ENCODE data around the gene MTX1. TPM values are rescaled to one million over a fixed set of nuclear protein-coding genes. Genes with fewer than 3 reads are reported as not detected.

Gene MTX1
- total RNA-seq, 2 donors from 2014 or later: 47.3 to 63.2 TPM

DNA sequence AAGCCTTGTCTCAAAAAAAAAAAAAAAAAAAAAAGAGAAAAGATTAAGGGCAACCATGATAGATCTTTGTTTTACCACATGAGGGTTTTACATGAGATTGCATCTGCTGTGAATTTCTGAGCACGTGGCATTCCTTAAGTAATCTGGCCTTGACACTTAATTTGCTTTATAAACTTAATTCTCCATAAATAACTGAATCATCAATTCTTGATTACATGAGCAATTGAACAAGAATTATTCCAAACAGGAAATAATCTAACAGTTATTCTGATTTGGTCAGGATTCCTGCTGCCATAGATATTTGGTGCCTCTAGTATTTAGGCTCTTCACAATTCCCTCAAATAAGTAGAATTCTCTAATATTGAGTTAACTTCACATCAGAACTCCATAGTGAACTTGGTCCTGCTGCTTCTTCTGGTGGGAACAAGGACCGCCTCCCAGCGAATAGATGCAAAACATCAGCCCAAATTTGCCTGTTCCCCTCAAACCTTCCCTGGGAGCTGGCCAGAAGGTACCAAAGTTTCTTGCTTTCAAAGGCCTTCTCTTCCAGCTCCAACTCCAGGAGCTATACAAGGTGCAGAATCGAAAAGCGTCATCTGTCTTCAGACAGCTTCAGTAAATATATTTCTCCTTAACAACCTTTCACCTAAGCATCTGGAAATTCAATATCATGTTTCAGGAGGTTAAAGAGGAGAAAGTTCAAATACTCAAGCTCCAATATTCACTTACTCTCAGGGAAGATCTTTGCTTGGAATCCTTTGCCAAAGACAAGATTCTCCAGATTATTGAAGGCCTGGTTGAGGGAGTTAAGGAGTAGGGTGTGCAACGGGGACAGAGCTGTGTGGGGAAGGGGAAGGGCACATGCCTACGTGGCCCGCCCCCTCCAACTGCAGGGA, 36.4 kb upstream of the MTX1 start:
- H3K36me3 ChIP-seq (ENCODE audit: control insufficient read depth, insufficient read depth, low read length): peaks cover 16% of the 10 kb centered on the region
- H3K9ac ChIP-seq (ENCODE audit: extremely low read depth, low read length, poor library complexity, severe bottlenecking): peak overlapping the region; percentile 81
- peaks cover 15% of the 10 kb centered on the region for H3K27me3 Mint-ChIP-seq (ENCODE audit: insufficient read depth)
- peaks cover 16% of the 10 kb centered on the region for H3K36me3 Mint-ChIP-seq (ENCODE audit: low read depth)
- TF ChIP-seq, protein P1, sequence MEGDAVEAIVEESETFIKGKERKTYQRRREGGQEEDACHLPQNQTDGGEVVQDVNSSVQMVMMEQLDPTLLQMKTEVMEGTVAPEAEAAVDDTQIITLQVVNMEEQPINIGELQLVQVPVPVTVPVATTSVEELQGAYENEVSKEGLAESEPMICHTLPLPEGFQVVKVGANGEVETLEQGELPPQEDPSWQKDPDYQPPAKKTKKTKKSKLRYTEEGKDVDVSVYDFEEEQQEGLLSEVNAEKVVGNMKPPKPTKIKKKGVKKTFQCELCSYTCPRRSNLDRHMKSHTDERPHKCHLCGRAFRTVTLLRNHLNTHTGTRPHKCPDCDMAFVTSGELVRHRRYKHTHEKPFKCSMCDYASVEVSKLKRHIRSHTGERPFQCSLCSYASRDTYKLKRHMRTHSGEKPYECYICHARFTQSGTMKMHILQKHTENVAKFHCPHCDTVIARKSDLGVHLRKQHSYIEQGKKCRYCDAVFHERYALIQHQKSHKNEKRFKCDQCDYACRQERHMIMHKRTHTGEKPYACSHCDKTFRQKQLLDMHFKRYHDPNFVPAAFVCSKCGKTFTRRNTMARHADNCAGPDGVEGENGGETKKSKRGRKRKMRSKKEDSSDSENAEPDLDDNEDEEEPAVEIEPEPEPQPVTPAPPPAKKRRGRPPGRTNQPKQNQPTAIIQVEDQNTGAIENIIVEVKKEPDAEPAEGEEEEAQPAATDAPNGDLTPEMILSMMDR (conservative IDR thresholded peaks at IDR 0.05): no peak
- no peaks in the 10 kb centered on the region for H3K27me3 ChIP-seq (ENCODE audit: control insufficient read depth, insufficient read depth, low read length, poor library complexity, severe bottlenecking)
- DNase-seq: peak; percentile 8
- 52 to 93% methylated on average over 3 to 8 of the region's 8 CpGs for WGBS, 2 experiments (ENCODE audit: insufficient coverage in 1 of 2, insufficient read length in 1 of 2)
- H3K4me1 Mint-ChIP-seq: peaks cover 17% of the 10 kb centered on the region
- H3K9me3 Mint-ChIP-seq: no peaks in the 10 kb centered on the region
- H3K27ac Mint-ChIP-seq: peak overlapping the region; percentile 96
- peak overlapping the region; percentile 94 for H3K4me3 ChIP-seq (ENCODE audit: low read length)
- H3K4me3 Mint-ChIP-seq: peak overlapping the region; percentile 97
- no peaks in the 10 kb centered on the region for H3K9me3 ChIP-seq (ENCODE audit: control insufficient read depth, low read length)
- no peak overlapping the region for H3K27ac ChIP-seq (ENCODE audit: low read depth, low read length)
- H3K4me1 ChIP-seq (ENCODE audit: control insufficient read depth, insufficient read depth, low read length): no peaks in the 10 kb centered on the region

DNA sequence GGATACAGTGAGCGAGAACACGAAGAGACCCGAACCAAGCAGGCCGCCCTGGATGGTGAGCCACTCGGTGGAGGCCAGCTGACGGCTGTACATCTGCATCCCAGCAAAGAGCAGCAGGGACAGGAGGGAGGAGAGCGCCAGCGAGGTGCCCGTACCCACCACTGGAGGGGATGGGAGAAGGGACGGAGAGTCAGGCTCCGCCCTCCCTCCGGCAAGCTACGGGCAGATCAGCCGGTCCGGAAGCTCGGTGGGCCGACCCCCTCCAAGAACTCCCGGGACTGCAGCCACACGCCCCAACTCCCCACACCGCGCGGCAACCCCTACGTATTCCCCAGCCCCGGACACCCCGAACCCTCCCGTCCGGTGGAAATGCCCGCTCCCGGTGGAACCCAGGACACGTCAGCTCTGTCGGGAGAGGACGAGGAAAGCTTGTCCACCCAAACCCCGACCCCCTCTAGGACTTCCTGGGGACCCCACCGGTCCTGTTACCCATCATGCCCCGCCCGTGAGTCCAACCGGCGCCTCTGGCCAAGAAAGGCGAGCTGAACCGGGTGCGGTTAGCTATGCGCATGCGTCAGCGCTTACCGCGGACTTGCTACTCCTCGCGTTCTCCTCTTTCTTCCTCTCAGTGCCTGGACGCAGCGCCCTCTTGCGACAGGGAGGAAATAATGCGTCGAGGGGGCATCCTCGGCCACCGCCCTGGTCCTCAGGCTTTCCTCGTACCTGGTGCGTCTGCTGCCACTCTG, 35.6 kb upstream of the MTX1 start, which contains the start of gene KRTCAP2:
Gene KRTCAP2 (minus strand): TSS at position 573 of the 746 bp plus-strand sequence. CDS start 80 bp downstream, at position 493.
- Histone ChIP-seq H3K27ac (ENCODE audit: low read depth, low read length) (peak within 1 kb of the TSS; percentile 45), H3K36me3 (ENCODE audit: control insufficient read depth, insufficient read depth, low read length) (peaks cover 25% of the 10 kb centered on the region), H3K27me3 (ENCODE audit: control insufficient read depth, insufficient read depth, low read length, poor library complexity, severe bottlenecking) (no peaks in the 10 kb centered on the region), H3K9ac (ENCODE audit: extremely low read depth, low read length, poor library complexity, severe bottlenecking) (peak within 1 kb of the TSS; percentile 81), H3K9me3 (ENCODE audit: control insufficient read depth, low read length) (no peaks in the 10 kb centered on the region), H3K4me1 (ENCODE audit: control insufficient read depth, insufficient read depth, low read length) (no peaks in the 10 kb centered on the region), H3K4me3 (ENCODE audit: low read length) (peak within 1 kb of the TSS; percentile 94)
- H3K9me3 Mint-ChIP-seq: no peaks in the 10 kb centered on the region
- TF ChIP-seq, protein P1 (conservative IDR thresholded peaks at IDR 0.05): peak; percentile 94
- H3K36me3 Mint-ChIP-seq (ENCODE audit: low read depth): peaks cover 16% of the 10 kb centered on the region
- peak within 1 kb of the TSS; percentile 97 for H3K4me3 Mint-ChIP-seq
- DNase-seq: peak; percentile 98
- 0% methylated on average over 25 to 57 of the region's 57 CpGs for WGBS, 2 experiments (ENCODE audit: insufficient coverage in 1 of 2, insufficient read length in 1 of 2)
- H3K4me1 Mint-ChIP-seq: peaks cover 14% of the 10 kb centered on the region
- peak within 1 kb of the TSS; percentile 96 for H3K27ac Mint-ChIP-seq
- H3K27me3 Mint-ChIP-seq (ENCODE audit: insufficient read depth): peaks cover 15% of the 10 kb centered on the region

DNA sequence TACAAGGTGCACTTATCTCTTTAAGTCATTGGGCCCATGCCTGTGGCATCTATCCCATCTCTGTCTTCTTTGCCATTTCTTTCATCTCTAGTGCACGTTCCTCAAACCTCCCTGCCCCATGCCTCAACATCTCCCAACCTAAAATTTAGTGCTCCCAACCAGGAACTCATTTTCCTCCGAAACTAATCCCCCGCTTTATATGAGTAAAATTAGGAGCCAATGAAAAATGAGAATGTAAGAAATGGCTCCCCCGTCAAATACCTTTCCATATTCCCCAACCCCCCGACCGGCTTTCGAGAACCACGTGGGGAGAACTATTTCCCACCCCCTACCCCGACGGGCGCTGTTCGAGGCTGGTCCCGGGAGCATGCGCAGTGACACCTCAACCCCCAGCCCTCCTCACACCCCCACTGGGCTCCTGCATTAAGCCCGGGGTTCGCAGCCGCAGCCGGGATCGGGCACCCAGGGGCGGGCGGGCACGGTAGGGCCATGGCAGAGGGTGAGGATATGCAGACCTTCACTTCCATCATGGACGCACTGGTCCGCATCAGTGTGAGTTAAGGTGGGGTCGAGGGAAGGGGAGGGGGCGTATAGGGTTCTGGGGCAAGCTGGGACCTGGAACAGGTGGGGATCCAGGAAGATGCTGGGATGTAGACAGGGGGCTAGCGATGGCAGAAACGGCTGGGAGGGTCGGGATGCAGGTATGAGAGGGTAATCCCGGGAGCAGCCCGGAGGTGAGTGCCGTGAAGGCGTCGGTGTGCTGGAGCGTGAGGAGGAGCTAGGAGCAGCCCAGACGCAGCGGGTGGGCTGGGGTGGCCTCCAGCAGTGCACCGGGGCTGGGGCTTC, 34.8 kb upstream of the MTX1 start, which contains the start of gene TRIM46:
Gene TRIM46 (plus strand): TSS at position 372 of the 846 bp plus-strand sequence. CDS start 118 bp downstream, at position 490.
- Histone ChIP-seq H3K27me3 (ENCODE audit: control insufficient read depth, insufficient read depth, low read length, poor library complexity, severe bottlenecking) (no peaks in the 10 kb centered on the region), H3K4me1 (ENCODE audit: control insufficient read depth, insufficient read depth, low read length) (no peaks in the 10 kb centered on the region), H3K9me3 (ENCODE audit: control insufficient read depth, low read length) (no peaks in the 10 kb centered on the region), H3K36me3 (ENCODE audit: control insufficient read depth, insufficient read depth, low read length) (peaks cover 26% of the 10 kb centered on the region), H3K9ac (ENCODE audit: extremely low read depth, low read length, poor library complexity, severe bottlenecking) (peak within 1 kb of the TSS; percentile 81), H3K4me3 (ENCODE audit: low read length) (peak within 1 kb of the TSS; percentile 94), H3K27ac (ENCODE audit: low read depth, low read length) (peak within 1 kb of the TSS; percentile 45)
- TF ChIP-seq, protein P1 (conservative IDR thresholded peaks at IDR 0.05): no peak
- Mint-ChIP-seq H3K27ac (peak within 1 kb of the TSS; percentile 96), H3K27me3 (ENCODE audit: insufficient read depth) (peaks cover 15% of the 10 kb centered on the region), H3K9me3 (no peaks in the 10 kb centered on the region), H3K36me3 (ENCODE audit: low read depth) (peaks cover 16% of the 10 kb centered on the region), H3K4me1 (peaks cover 14% of the 10 kb centered on the region), H3K4me3 (peak within 1 kb of the TSS; percentile 97)
- WGBS, 2 experiments (ENCODE audit: insufficient coverage in 1 of 2, insufficient read length in 1 of 2): 0% methylated on average over 9 to 35 of the region's 38 CpGs
- peak; percentile 86 for DNase-seq

All from endodermal cell (in vitro differentiated cells).